Umbilical cord (tissue), 2 donors: Measurements from ENCODE around the gene STBD1. TPM values are rescaled to one million over a fixed set of nuclear protein-coding genes. Genes with fewer than 3 reads are reported as not detected.
A peak's percentile ranks its signal among the peaks of the same experiment; 100 is the strongest.
"Not testable (repeated sequence)": the region's sequence is repeated elsewhere in the genome, so short reads cannot be mapped to it uniquely, and the experiment has no call there.

Source experiments
- DNase-seq: peaks from one replicate; pipeline ENCODE4 v3.0.0-alpha.2; 2015; ENCODE audit warnings: low spot score
- total RNA-seq: library from RNA; depleted of rRNA; stranded (reverse); fragments of >200 nt; gene quantifications from one replicate; pipeline ENCODE4 v1.2.3, GENCODE V29; 2014; ENCODE audit warnings: low replicate concordance; ENCODE audit not compliant: insufficient read depth

The STBD1 gene
- total RNA-seq, 1 donor from 2014 or later: 29.1 TPM

DNA sequence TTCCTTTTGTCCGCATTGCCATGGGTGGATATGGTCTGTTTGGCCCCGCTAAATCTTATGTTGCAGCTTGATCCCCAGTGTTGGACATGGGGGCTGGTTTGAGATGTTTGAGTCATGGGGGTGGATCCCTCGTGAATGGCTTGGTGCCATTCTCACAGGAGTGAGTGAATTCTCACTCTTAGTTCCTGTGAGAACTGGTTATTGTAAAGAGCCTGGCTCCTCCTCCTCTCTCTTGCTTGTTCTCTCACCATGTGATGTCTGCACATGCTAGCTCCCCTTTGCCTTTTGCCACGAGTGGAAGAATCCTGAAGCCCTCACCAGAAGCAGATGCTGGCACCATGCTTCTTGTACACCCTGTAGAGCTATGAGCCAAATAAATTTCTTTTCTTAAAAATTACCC is 22.6 kb upstream of the STBD1 start:
- no peak for DNase-seq

DNA sequence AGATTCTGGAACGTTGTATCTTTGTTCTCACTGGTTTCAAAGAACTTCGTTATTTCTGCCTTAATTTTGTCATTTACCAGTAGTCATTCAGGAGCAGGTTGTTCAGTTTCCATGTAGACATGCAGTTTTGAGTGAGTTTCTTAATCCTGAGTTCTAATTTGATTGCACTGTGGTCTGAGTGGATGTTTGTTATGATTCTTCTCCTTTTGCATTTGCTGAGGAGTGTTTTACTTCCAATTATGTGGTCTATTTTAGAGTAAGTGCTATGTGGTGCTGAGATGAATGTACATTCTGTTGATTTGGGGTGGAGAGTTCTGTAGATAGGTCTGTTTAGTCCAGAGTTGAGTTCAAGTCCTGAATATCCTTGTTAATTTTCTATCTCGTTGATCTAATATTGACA is 18.7 kb upstream of the STBD1 start:
- DNase-seq: not testable (repeated sequence)

DNA sequence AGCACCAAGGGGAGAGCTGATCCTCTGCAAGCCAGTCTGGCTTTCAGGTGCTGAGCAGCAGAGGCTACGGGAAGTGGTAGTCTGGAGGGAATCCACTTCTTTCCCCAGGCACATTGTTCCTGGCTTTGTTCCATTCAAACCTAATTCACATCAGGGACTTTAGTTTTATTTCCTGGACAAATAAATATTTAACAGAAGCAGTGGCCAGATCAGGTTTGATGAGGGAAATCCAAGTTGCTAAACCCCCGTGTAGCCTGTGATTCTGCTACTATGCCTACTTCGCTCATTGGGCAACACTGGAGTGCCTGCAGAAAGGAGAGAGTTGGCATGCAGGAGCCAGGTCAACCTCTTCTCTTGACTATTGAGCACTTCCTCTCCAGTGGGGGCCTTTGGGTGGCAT is 13.8 kb upstream of the STBD1 start:
- no peak for DNase-seq

DNA sequence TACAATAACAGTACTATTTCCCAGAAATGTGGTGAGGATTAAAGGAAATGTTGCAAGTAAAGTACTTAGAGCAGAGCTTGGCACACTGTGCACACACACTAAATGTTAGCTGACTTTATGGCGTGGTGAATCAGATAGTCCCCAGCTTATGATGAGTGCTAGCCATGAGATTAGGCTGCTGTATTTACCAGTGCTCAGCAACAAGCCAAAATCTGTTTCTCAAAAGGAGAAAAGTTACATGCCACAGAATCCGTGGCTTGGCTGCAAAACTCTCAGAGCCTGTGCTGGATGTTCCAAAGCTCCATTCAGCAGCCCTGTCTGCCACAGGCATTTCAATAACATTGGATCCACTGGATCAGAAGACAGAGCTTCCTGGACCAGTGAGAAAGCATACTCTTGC is 12.8 kb upstream of the STBD1 start:
- DNase-seq: peak; percentile 27

GRCh38 chr4:76296286-76296820 is 10.2 kb upstream of the STBD1 start:
- no peak for DNase-seq

DNA sequence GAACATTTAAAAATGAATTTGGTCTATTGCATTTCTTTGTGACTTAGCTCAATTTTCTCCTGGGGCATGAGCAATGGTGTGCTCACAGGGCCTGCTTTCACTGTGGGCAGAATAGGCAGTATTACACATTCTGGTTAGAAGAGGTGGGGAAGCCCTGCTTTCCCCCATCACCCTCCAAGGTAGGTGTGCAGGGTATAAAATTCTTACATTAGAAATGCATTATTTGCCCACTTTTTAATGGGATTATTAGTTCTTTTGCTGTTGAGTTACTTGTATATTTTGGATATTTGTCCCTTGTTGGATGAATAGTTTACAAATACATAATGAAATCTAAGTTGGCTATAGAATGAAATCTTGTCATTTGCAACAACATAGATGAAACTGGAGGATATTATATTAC is 8.3 kb upstream of the STBD1 start:
- no peak for DNase-seq

DNA sequence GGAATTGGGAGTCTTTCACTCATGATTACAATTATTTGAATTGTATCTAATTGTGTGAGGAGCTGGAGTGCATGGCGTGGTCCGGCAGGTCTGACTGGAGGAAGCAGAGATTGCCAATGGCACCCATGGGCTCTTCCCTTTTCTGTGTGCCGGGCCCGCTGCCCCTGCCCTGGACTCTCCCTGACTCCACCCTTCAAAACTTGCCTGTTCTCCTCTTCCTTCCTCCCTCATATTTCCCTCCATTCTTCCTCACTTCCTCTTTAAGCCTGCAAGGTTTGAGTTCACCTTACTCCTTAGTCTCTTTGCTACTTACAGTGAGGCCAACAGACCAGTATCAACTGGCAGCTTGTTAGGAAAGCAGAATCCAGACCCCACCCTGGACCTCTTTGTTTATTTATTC is 6.5 kb upstream of the STBD1 start:
- no peak for DNase-seq

DNA sequence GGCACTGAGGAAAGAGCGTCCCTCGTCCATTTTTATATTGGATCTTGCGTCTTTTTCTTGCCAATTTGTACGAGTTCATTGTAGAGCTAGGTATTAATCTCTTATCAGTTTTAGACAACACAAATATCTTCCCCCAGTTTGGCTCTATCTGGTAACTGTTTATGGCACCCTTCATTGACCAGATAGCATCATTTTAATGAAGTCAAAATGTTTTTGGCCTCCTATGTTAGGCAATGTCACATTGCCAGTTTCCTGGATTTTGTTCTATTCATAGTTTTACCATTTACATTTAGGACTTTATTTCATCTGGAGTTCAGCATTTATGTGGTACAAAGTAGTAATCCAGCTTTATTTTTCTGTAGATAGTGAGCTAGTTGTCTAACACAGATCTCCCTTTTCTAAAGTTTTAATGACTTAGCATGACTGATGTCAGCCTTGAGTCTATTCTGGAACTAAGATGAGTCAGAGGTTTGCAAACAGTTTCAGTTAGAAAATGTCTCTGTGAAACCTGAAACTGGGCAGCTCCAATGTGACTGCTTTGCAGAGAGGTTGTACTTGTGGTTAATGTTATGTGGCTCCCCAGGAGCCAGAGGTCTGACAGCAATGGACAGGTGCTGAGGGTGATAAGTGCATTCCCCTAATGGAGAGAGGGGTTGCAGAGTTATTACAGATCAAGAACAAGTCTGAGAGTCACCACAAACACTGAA is 5.3 kb upstream of the STBD1 start:
- peak; percentile 94 for DNase-seq

DNA sequence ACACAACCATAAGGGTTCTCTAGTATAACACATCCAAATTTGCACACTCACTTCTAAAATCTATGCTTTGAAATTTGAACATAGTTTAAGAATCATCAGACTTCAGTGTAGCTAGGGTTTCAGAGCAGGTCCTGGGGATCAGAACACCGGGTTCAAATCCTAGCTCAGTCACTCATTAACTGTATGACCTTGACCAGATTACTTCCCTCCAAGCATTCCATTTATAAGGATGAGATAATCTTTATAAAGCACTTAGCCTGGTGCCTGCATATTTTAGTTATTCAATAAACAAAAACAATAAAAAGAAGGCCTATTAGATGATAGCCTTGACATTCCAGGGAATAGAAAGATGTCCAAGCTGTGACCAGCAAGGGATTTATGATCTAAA is 4.8 kb upstream of the STBD1 start:
- no peak for DNase-seq

DNA sequence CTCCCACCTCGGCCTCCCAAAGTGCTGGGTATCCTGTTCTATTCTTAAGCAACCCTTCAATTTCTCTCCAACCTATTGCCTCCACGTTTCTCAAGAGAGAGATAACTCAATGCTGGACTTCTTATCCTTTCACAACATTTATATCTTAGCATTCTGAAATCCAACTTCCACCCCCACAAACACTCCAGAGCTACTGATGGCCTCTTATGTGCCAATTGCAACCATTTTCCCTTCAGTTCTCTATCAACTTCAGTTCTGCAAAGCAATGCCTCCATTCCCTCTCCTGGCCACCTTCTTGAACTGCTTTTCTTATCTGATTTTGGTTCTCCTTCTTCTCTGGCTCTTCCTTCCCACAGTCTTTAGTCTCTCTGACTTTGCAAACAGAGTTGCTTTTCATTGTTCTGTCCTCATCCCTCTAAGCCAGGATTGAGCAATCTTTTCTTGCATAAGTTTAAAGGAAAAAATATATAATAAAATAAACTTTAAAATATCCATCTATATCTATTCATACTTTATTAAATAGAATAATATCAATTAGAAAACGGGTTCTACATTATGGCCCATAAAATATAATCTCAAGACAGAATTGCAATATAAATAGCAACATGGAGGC is 3.6 kb upstream of the STBD1 start:
- no peak for DNase-seq

DNA sequence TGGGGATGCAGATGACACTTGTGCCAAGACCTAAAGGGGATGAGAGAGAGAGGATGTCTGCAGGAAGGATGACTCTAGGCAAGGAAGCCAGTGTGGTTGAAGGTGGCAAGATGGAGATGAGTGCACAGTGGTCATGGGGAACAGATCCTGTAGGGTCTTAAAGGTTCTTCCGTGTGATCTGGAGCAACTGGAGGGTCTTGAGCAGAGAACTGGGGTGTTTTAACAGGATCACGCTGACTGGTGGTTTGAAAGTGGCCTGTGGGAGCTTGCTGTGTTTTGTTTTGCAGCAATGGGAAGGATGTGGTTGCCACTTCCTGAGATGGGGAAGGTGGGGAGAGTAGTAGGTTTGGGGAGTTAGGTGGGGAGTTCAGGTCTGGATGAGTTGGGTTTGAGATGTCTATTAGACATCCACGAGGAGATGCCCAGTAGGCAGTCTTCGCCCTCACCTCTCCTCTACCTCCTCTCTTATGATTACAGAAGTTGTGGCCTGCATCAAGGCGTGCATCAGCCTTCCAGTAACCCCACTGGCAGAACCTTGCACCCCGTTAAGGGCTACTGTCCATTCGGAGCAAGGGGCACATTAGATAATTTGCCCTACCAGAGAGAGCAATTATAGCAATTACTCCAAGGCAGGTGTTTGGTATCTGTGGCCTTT is 1.4 kb upstream of the STBD1 start:
- DNase-seq: no peak

- DNase-seq: peak; percentile 75
Observed at GRCh38 chr4:76306882-76307659, 538 bp downstream of the STBD1 start.

GRCh38 chr4:76307660-76308014 is 1.1 kb downstream of the STBD1 start:
- peak; percentile 7 for DNase-seq

DNA sequence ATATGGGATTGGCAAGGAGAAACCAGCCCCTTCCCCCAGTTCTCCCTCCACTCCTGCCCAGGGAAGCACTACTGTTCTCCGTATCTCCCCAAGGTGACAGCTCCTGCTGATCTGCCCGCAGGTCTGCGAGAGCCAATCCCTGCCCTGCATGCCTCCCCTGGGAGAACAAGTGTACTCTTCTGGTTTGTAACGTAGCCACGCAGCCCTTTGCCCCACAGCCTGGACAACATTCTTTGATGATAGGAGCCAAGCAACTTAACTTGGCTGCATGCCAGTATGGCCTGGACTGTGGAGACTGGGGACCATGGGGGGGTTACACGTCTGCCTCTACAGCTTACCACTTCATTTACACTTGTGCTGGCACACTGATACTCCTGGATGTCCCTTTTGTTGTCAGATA is 2.0 kb downstream of the STBD1 start:
- DNase-seq: peak; percentile 11

GRCh38 chr4:76309939-76310550 is 3.5 kb downstream of the STBD1 start:
- no peak for DNase-seq

GRCh38 chr4:76310683-76311082 is 4.2 kb downstream of the STBD1 start:
- DNase-seq: no peak

DNA sequence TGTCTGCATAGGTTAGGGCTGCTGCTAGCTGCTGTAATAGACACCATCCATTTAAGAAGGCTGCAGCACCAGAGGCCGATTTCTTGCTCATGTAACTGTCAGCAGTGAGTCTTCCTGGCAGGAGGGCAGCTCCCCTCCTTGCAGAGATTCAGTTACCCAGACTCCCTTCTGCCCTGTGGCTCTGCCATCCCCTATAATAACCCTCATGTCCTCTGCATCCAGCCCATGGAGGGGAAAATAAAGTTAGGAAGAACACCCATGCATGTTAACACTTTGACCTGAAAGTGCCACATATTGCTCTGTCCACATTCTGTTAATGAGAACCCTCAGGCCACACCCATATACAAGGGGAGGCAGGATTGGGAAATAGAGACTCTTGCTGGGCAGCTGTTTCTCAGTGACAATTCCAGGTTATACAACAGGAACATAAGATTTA is 5.4 kb downstream of the STBD1 start:
- no peak for DNase-seq

GRCh38 chr4:76312457-76312856 is 5.9 kb downstream of the STBD1 start:
- DNase-seq: no peak

- DNase-seq: no peak
Observed at GRCh38 chr4:76313547-76313946, 7.0 kb downstream of the STBD1 start.

GRCh38 chr4:76315267-76315918 is 8.9 kb downstream of the STBD1 start:
- DNase-seq: no peak

DNA sequence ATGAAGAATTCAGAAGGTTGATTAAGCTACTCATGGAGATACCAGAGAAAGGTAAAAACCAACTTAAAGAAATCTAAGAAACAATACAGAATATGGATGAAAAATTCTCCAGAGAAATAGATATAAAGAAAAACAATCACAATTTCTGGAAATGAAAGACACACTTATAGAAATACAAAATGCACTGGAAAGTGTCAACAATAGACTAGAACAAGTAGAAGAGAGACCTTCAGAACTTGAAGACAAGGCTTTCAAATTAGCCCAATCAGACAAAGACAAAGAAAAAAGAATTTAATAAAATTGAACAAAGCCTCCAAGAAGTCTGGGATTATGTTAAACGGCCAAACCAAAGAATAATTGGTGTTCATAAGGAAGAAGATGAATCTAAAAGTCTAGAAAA is 9.6 kb downstream of the STBD1 start:
- no peak for DNase-seq
